ENCODE data around the gene ZNF77.

- TF ChIP-seq FOXP2 (optimal IDR thresholded peaks at IDR 0.05; ENCODE audit: control extremely low read depth, extremely low read length, insufficient read depth) (no peak), EZH2 (IDR thresholded peaks at IDR 0.05) (no peak), POLR2AphosphoS5 (IDR thresholded peaks at IDR 0.05; ENCODE audit: borderline replicate concordance, low read depth, low read length) (no peak)
Observed at GRCh38 chr19:2993579-2993978, 48.8 kb upstream of the ZNF77 start.

Measured in SK-N-MC (cell line).